HepG2 (cell line): Measurements from ENCODE around the gene ZFHX3. TPM values are rescaled to one million over a fixed set of nuclear protein-coding genes. Genes with fewer than 3 reads are reported as not detected.
A peak's percentile ranks its signal among the peaks of the same experiment; 100 is the strongest.

Experiments used
- ATAC-seq: fragments of 200-7000 bp; cut with Tn5 transposase; 3 replicates; pipeline ENCODE4 v1.9.1; 2020; ENCODE audit warnings: mild to moderate bottlenecking, moderate library complexity
- BruUV-seq: library from RNA; stranded (reverse); fragments of 400-500 nt; replicated peaks from 2 replicates; lab custom pipeline; 2021; lab: Mats Ljungman, UMichigan
- CTCF ChIA-PET: fragments of 300-600 bp; formaldehyde crosslinking; extraction: SDS; loops from one replicate; lab custom pipeline; 2021; ENCODE audit warnings: low total read pairs, inconsistent platforms, low intra/inter-chr PET ratio; lab: Yijun Ruan, JAX
- POLR2A ChIA-PET: fragments of 350-600 bp; sonication (Branson Sonifier 250); formaldehyde crosslinking; loops from one replicate; lab custom pipeline; 2020; ENCODE audit warnings: antibody characterized with exemption, inconsistent platforms; lab: Yijun Ruan, JAX
- DNase-seq: peaks from one replicate; pipeline ENCODE4 v3.0.0-alpha.2; 2015; ENCODE audit warnings: low spot score
- FAIRE-seq: peaks from 3 replicates; lab custom pipeline; 2011; peaks lifted over from hg19 to GRCh38; lab: Jason Lieb, UNC
- H2AFZ ChIP-seq: one replicate; pipeline ENCODE4 v1.6.1; 2011; ENCODE audit warnings: low read length, inconsistent platforms
- H3K27ac ChIP-seq: fragments of 300-600 bp; 3 replicates; pipeline ENCODE4 v1.8.0; 2011; ENCODE audit warnings: mixed run types, mild to moderate bottlenecking, mixed read lengths, low read length, inconsistent platforms; ENCODE audit not compliant: insufficient read depth; ENCODE audit errors: extremely low read length
- H3K27me3 ChIP-seq, 2 experiments: fragments of 200-600 bp in 1 of 2; 2 replicates in 1 of 2; 3 replicates in 1 of 2; pipeline versions ENCODE4 v1.6.0 to v1.8.0; 2011; ENCODE audit warnings: low read length in 2 of 2, mild to moderate bottlenecking in 2 of 2, moderate library complexity in 2 of 2, inconsistent platforms in 1 of 2; ENCODE audit not compliant: insufficient read depth in 2 of 2, control insufficient read depth in 1 of 2
- H3K36me3 ChIP-seq, 2 experiments: fragments of 200-600 bp in 1 of 2; replicated peaks in 1 of 2; 2 replicates in 1 of 2; 3 replicates in 1 of 2; pipeline versions ENCODE4 v1.5.1 to v1.8.0; 2011; ENCODE audit warnings: low read length in 2 of 2, inconsistent platforms in 1 of 2; ENCODE audit not compliant: insufficient read depth in 2 of 2, control insufficient read depth in 1 of 2
- H3K4me1 ChIP-seq: 2 replicates; pipeline ENCODE4 v1.5.1; 2012; ENCODE audit warnings: low read length, inconsistent platforms; ENCODE audit not compliant: insufficient read depth
- H3K4me2 ChIP-seq: 2 replicates; pipeline ENCODE4 v1.6.0; 2011; ENCODE audit warnings: low read depth, low read length, inconsistent platforms
- H3K4me3 ChIP-seq, 3 experiments: fragments of 200-600 bp in 1 of 3; sonication (generic), shearing (Covaris generic) in 1 of 3; replicated peaks in 1 of 3; 2 replicates each; pipeline ENCODE4 v1.5.1; 2011 to 2016; ENCODE audit warnings: low read length in 3 of 3, inconsistent platforms in 2 of 3, low read depth in 2 of 3, mild to moderate bottlenecking in 2 of 3, control low read depth in 1 of 3, mixed read lengths in 1 of 3; ENCODE audit not compliant: insufficient read depth in 1 of 3
- H3K79me2 ChIP-seq: one replicate; pipeline ENCODE4 v1.6.1; 2011; ENCODE audit warnings: low read length, inconsistent platforms; ENCODE audit not compliant: insufficient read depth
- H3K9ac ChIP-seq: 2 replicates; pipeline ENCODE4 v1.6.0; 2011; ENCODE audit warnings: mild to moderate bottlenecking, low read depth, low read length, inconsistent platforms; ENCODE audit not compliant: insufficient read depth
- H3K9me3 ChIP-seq: 2 replicates; pipeline ENCODE4 v1.5.1; 2012; ENCODE audit warnings: mild to moderate bottlenecking, low read length
- H4K20me1 ChIP-seq: 2 replicates; pipeline ENCODE4 v1.6.0; 2011; ENCODE audit warnings: inconsistent platforms, mild to moderate bottlenecking, low read length, moderate library complexity; ENCODE audit not compliant: insufficient read depth
- EP300 ChIP-seq, 3 experiments: sonication (generic) in 1 of 3; formaldehyde crosslinking in 1 of 3; IDR thresholded peaks; 2 replicates each; pipeline versions ENCODE4 v1.5.1 to v1.6.1; 2011 to 2020; ENCODE audit warnings: low read depth in 2 of 3, low read length in 2 of 3, borderline replicate concordance in 1 of 3, improper control_type of control experiment in 1 of 3, mild to moderate bottlenecking in 1 of 3, missing genetic modification reagents in 1 of 3, moderate library complexity in 1 of 3
- HNF4G ChIP-seq, 2 experiments: sonication (generic) in 1 of 2; formaldehyde crosslinking in 1 of 2; IDR thresholded peaks; 2 replicates each; pipeline versions ENCODE4 v1.4.0 to v1.6.1; 2011 to 2020; ENCODE audit warnings: borderline replicate concordance in 2 of 2, low read depth in 2 of 2, mild to moderate bottlenecking in 2 of 2, low read length in 1 of 2, missing genetic modification reagents in 1 of 2, moderate library complexity in 1 of 2
- ISL2 ChIP-seq: sonication (generic); formaldehyde crosslinking; IDR thresholded peaks from 2 replicates; pipeline ENCODE4 v1.5.0; 2020; ENCODE audit warnings: missing genetic modification reagents
- KLF6 ChIP-seq: IDR thresholded peaks from 2 replicates; pipeline ENCODE4 v1.8.0; 2016; ENCODE audit warnings: missing biosample characterization, missing genetic modification reagents
- MYC ChIP-seq: sonication (generic); formaldehyde crosslinking; IDR thresholded peaks from 2 replicates; pipeline ENCODE4 v1.9.0; 2021; ENCODE audit warnings: missing genetic modification reagents, borderline replicate concordance
- POGZ ChIP-seq: sonication (generic); formaldehyde crosslinking; IDR thresholded peaks from 2 replicates; pipeline ENCODE4 v1.4.0; 2020; ENCODE audit warnings: mild to moderate bottlenecking, missing genetic modification reagents
- RBFOX2 ChIP-seq: fragments of 200-400 bp; formaldehyde crosslinking; IDR thresholded peaks from 2 replicates; pipeline ENCODE4 v1.6.1; 2017; ENCODE audit warnings: low read depth, mild to moderate bottlenecking, low read length
- SAP130 ChIP-seq: IDR thresholded peaks from 2 replicates; pipeline ENCODE4 v1.6.1; 2016; ENCODE audit warnings: low read depth
- SIX1 ChIP-seq: sonication (generic); formaldehyde crosslinking; IDR thresholded peaks from 2 replicates; pipeline ENCODE4 v1.4.0; 2020; ENCODE audit warnings: missing genetic modification reagents, borderline replicate concordance
- TEAD3 ChIP-seq: optimal IDR thresholded peaks from 2 replicates; pipeline ENCODE3; 2016; ENCODE audit warnings: borderline replicate concordance
- ZBTB38 ChIP-seq: sonication (generic); formaldehyde crosslinking; IDR thresholded peaks from 2 replicates; pipeline ENCODE4 v1.5.1; 2020; ENCODE audit warnings: mild to moderate bottlenecking, missing genetic modification reagents
- ZBTB7B ChIP-seq: sonication (generic); formaldehyde crosslinking; IDR thresholded peaks from 2 replicates; pipeline ENCODE4 v1.4.0; 2020; ENCODE audit warnings: missing genetic modification reagents
- ZNF292 ChIP-seq: sonication (generic); formaldehyde crosslinking; IDR thresholded peaks from 2 replicates; pipeline ENCODE4 v1.8.1; 2022; ENCODE audit warnings: mild to moderate bottlenecking, low read depth, missing genetic modification reagents, borderline replicate concordance
- ZNF30 ChIP-seq: sonication (generic); formaldehyde crosslinking; IDR thresholded peaks from 2 replicates; pipeline ENCODE4 v1.5.0; 2020; ENCODE audit warnings: mild to moderate bottlenecking, missing genetic modification reagents
- ZNF501 ChIP-seq: sonication (generic); formaldehyde crosslinking; IDR thresholded peaks from 2 replicates; pipeline ENCODE4 v1.5.1; 2020; ENCODE audit warnings: mild to moderate bottlenecking, moderate library complexity, missing genetic modification reagents
- WGBS: methylation state at CpG from one replicate; pipeline ENCODE4 v1.1.6; 2017; ENCODE audit warnings: low lambda C conversion rate; 5-methylcytosine and 5-hydroxymethylcytosine counted together
- in situ Hi-C: cut with HindIII; loops from 2 replicates; pipeline ENCODE4 v1.10.0; 2017; ENCODE audit warnings: low pct_unique_long_range_greater_than_20kb; ENCODE audit not compliant: extremely low pct_ligation_motif_present
- intact Hi-C: fragments of 100-400 bp; cut with micrococcal nuclease; formaldehyde crosslinking; loops from one replicate; pipeline ENCODE4 v1.10.0; 2022; ENCODE audit not compliant: unreplicated experiment
- polyA plus RNA-seq, 8 experiments: library from polyadenylated mRNA; depleted of rRNA in 3 of 8; stranded (reverse) in 7 of 8; unstranded in 1 of 8; fragments of >200 nt; fragmentation: Illumina TruSeq in 4 of 8; extraction: Trizol in 4 of 8; gene quantifications; 2 replicates each; pipeline versions ENCODE4 v1.2.1 to v1.2.3, GENCODE V29; 2011 to 2016; ENCODE audit warnings: low read depth in 4 of 8, missing spikeins in 1 of 8, mixed read lengths in 1 of 8; ENCODE audit not compliant: insufficient read depth in 1 of 8
- total RNA-seq, 5 experiments: library from RNA; depleted of rRNA; stranded (reverse); fragments of >200 nt; fragmentation: Illumina TruSeq; extraction: Trizol; gene quantifications; 2 replicates each; pipeline ENCODE4 v1.2.3, GENCODE V29; 2016; ENCODE audit warnings: low read depth in 1 of 5
- TF ChIP-seq, protein P1 (sequence below): sonication (generic); formaldehyde crosslinking; IDR thresholded peaks from 2 replicates; pipeline ENCODE4 v1.4.0; 2020; ENCODE audit warnings: missing genetic modification reagents
- TF ChIP-seq, protein P2 (sequence below): sonication (generic); formaldehyde crosslinking; conservative IDR thresholded peaks from 2 replicates; pipeline ENCODE4 v1.4.0; 2020; ENCODE audit warnings: mild to moderate bottlenecking, missing genetic modification reagents, moderate library complexity

The ZFHX3 gene
- total and polyA plus RNA-seq, 2 of the 13 experiments (the other 11 are each of a cell fraction or from before 2014, with no cell fraction given): 5.0 to 6.0 TPM

DNA sequence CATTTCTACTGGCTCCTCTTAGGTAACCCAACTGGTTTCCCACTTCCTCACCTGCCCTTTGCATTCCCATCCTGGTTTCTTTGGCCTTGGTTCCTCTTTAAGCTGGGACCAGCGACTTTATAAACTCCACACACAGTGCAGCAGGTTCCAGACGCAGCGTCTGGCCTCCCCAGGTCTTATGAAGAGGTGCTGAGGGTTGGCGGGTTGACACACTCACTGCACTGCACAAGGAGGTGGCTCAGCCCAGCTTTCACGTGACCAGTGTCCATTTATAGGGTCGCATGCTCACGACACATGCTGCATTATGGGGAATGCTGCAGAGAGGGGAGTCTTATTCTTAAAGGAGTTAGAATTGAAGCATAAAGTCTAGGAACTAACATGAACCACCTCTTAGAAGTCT, 70.8 kb downstream of the ZFHX3 start (continued):
- TF ChIP-seq, protein P1, sequence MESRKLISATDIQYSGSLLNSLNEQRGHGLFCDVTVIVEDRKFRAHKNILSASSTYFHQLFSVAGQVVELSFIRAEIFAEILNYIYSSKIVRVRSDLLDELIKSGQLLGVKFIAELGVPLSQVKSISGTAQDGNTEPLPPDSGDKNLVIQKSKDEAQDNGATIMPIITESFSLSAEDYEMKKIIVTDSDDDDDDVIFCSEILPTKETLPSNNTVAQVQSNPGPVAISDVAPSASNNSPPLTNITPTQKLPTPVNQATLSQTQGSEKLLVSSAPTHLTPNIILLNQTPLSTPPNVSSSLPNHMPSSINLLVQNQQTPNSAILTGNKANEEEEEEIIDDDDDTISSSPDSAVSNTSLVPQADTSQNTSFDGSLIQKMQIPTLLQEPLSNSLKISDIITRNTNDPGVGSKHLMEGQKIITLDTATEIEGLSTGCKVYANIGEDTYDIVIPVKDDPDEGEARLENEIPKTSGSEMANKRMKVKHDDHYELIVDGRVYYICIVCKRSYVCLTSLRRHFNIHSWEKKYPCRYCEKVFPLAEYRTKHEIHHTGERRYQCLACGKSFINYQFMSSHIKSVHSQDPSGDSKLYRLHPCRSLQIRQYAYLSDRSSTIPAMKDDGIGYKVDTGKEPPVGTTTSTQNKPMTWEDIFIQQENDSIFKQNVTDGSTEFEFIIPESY (CRISPR knock-in tag): 0 out of 2 replicates have a peak, but pooled peaks have one; percentile 39
- no peak for TF ChIP-seq ZNF30 (CRISPR knock-in tag)

DNA sequence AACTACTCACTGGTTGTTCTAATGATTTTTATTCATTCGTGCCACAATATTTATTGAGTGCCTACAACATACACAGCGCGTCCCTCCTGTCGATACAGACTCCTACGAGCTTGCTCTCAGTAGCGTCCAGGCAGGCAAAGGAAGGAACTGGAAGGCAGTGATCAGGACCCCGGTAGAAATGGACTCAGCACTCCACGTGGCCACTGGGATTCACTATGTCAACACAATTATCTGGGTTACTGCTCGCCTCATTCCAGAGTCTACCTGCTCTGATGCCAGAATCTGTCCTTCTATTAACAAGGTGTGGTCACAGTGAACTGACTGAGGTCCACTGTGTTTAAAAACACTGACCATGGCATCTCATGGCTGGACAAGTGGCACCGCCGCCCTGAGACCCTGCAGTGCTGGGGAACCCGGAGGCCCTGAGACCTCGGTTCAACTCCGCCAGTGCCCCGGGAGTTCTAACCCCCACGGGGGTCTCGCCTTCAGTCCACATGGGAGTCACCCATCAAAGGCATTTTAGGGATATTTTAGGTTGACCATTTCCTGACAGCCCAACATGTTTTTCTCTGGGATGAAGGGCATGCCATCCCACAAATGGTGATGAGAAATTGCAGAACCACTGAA, 71.4 kb downstream of the ZFHX3 start:
- H3K27ac ChIP-seq: no peak overlapping the region
- H4K20me1 ChIP-seq: peaks cover 26% of the 10 kb centered on the region; the same call in 1 of the 2 replicates
- intact Hi-C loops: no loop called here
- ChIA-PET POLR2A (no interaction called here), CTCF (no interaction called here)
- WGBS: 78% methylated on average over 17 of the region's 17 CpGs
- peaks cover 50% of the 10 kb centered on the region for H3K4me1 ChIP-seq
- BruUV-seq: no TSS peak
- no peaks in the 10 kb centered on the region for H3K9me3 ChIP-seq
- FAIRE-seq: no peak
- H3K36me3 ChIP-seq: peaks cover 4 to 8% of the 10 kb centered on the region in 2 experiments; a peak in 3 of 5 replicates
- no peak overlapping the region for H3K4me2 ChIP-seq
- H3K27me3 ChIP-seq: no peaks in the 10 kb centered on the region
- H2AFZ ChIP-seq: no peak overlapping the region
- H3K9ac ChIP-seq: no peak overlapping the region
- ATAC-seq: peak; percentile 78
- in situ Hi-C loops: no loop called here
- no peak overlapping the region for H3K4me3 ChIP-seq
- peaks cover 70% of the 10 kb centered on the region for H3K79me2 ChIP-seq
- DNase-seq: peak; percentile 54
- peak; percentile 68 for TF ChIP-seq SAP130
- 0 out of 4 replicates have a peak, but pooled peaks of 1 of the 2 experiments have one; percentile 26 for TF ChIP-seq EP300 (IDR thresholded peaks at IDR 0.05; ENCODE audit: low read depth in 2 of 2, low read length in 2 of 2)
- no peak for TF ChIP-seq EP300 (CRISPR knock-in tag; IDR thresholded peaks at IDR 0.05; ENCODE audit: borderline replicate concordance)
- 0 out of 2 replicates have a peak, but pooled peaks have one; percentile 26 for TF ChIP-seq HNF4G (IDR thresholded peaks at IDR 0.05; ENCODE audit: borderline replicate concordance, low read depth, low read length)
- no peak for TF ChIP-seq HNF4G (CRISPR knock-in tag; IDR thresholded peaks at IDR 0.05; ENCODE audit: borderline replicate concordance, low read depth)
- no peak for TF ChIP-seq SIX1 (CRISPR knock-in tag)
- TF ChIP-seq ISL2 (CRISPR knock-in tag): 0 out of 2 replicates have a peak, but pooled peaks have one; percentile 47
- TF ChIP-seq, protein P2, sequence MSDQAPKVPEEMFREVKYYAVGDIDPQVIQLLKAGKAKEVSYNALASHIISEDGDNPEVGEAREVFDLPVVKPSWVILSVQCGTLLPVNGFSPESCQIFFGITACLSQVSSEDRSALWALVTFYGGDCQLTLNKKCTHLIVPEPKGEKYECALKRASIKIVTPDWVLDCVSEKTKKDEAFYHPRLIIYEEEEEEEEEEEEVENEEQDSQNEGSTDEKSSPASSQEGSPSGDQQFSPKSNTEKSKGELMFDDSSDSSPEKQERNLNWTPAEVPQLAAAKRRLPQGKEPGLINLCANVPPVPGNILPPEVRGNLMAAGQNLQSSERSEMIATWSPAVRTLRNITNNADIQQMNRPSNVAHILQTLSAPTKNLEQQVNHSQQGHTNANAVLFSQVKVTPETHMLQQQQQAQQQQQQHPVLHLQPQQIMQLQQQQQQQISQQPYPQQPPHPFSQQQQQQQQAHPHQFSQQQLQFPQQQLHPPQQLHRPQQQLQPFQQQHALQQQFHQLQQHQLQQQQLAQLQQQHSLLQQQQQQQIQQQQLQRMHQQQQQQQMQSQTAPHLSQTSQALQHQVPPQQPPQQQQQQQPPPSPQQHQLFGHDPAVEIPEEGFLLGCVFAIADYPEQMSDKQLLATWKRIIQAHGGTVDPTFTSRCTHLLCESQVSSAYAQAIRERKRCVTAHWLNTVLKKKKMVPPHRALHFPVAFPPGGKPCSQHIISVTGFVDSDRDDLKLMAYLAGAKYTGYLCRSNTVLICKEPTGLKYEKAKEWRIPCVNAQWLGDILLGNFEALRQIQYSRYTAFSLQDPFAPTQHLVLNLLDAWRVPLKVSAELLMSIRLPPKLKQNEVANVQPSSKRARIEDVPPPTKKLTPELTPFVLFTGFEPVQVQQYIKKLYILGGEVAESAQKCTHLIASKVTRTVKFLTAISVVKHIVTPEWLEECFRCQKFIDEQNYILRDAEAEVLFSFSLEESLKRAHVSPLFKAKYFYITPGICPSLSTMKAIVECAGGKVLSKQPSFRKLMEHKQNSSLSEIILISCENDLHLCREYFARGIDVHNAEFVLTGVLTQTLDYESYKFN (CRISPR knock-in tag): peak; percentile 43
- TF ChIP-seq ZNF292: peak; percentile 40; the same call in 1 of the 2 replicates
- TF ChIP-seq RBFOX2: no peak
- 0 out of 2 replicates have a peak, but pooled peaks have one; percentile 39 for TF ChIP-seq ZNF501
- peak; percentile 82 for TF ChIP-seq MYC (CRISPR knock-in tag)
- TF ChIP-seq ZBTB38 (CRISPR knock-in tag): peak; percentile 98
- TF ChIP-seq TEAD3 (CRISPR knock-in tag): peak; percentile 71
- TF ChIP-seq ZBTB7B (CRISPR knock-in tag): peak; percentile 51; the same call in 1 of the 2 replicates
- no peak for TF ChIP-seq KLF6 (CRISPR knock-in tag)
- TF ChIP-seq POGZ (CRISPR knock-in tag): no peak
